Effector memory CD4-positive, alpha-beta T cell (primary cell): ENCODE results near the gene PLP2.

ENCODE experiments used
- DNase-seq, 3 donors: peaks; one replicate each; pipeline ENCODE4 v3.0.0-alpha.2; 2020
- H3K27ac ChIP-seq: 2 replicates; pipeline ENCODE4 v1.7.0; 2013; ENCODE audit warnings: mild to moderate bottlenecking, low read length, moderate library complexity; ENCODE audit not compliant: insufficient read depth, poor library complexity, severe bottlenecking
- H3K27me3 ChIP-seq: replicated peaks from 2 replicates; pipeline ENCODE4 v1.7.0; 2013; ENCODE audit warnings: mild to moderate bottlenecking, low read length; ENCODE audit not compliant: insufficient read depth, control insufficient read depth, poor library complexity, severe bottlenecking
- H3K36me3 ChIP-seq: 2 replicates; pipeline ENCODE4 v1.7.0; 2013; ENCODE audit warnings: mild to moderate bottlenecking, low read length, moderate library complexity; ENCODE audit not compliant: control insufficient read depth, insufficient read depth
- H3K4me1 ChIP-seq: 2 replicates; pipeline ENCODE4 v1.7.0; 2013; ENCODE audit warnings: low read length, mild to moderate bottlenecking; ENCODE audit not compliant: control insufficient read depth, insufficient read depth, poor library complexity, severe bottlenecking
- H3K4me3 ChIP-seq: 2 replicates; pipeline ENCODE4 v1.7.0; 2013; ENCODE audit warnings: low read length, low read depth, mild to moderate bottlenecking; ENCODE audit not compliant: insufficient read depth, poor library complexity, severe bottlenecking
- H3K9me3 ChIP-seq: 2 replicates; pipeline ENCODE4 v1.7.0; 2013; ENCODE audit warnings: mild to moderate bottlenecking, low read length, moderate library complexity; ENCODE audit not compliant: control insufficient read depth

The PLP2 gene

DNA sequence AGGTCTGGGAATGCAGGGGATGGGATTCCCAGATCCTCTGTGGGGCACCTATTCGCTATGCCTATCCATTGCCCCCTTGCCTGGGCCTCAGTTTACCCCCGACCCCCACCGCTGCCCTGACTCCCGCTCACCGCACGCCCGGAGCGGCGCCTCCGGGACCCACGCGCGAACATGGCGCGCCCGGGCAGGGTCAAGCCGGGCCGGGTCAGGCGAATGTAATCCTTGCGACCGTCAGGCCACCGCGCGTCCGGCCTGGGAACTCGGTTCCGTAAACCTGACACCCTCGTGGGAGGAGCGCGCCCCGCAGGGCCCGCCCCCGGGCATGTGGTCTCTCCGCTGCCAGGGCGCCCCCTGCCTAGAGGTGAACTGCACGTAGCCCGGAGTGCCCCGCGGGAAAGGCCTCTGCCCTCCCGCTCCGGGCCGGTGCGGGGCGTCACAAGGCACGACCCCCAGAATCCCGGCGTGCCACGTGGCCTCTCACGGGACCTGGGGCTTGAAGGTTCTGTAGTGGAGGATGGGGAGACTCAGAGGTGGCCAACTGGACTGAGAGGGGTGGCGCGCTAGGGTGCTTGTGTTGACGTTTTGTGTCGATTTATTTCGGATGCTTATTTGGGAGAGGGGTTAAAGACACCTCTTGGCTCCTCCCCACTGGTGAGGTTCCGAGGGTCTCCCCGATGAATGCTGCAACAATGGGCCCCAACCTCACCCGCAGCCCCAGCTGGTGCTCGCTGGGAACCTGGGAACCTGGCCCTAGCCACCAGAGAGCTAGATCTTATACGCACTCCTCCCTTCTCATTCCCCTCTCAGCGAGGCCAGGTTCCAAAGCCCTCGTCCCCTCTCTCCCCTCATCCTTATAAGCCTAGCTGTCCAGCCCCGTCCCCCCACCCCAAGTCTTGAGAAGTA lies 14.7 kb downstream of the PLP2 start, which contains the start of gene PRICKLE3:
Gene PRICKLE3 (minus strand): TSS at position 249 of the 903 bp plus-strand sequence. CDS start 76 bp downstream, at position 173.
- H3K27ac ChIP-seq, result peak within 1 kb of the TSS; percentile 55

DNA sequence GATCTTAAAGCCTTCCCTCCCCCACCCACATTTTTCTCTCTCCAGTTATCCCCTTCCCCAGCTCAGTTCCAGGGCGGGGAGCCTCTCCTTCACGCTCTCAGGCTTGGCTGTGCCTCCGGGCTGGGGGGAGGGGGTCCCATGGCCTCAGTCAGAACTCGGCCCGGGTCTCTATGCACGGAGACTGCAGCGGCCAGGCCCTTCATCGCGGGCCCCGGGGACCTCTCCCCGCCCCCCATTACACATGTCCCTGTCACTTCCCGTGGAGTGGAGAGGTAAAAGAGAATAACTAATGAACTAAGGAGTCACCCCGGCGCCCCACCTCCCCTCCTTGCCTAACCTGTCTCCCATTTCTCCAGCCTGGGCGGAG lies 15.3 kb downstream of the PLP2 start:
- Histone ChIP-seq H3K4me3 (no peak overlapping the region), H3K27ac (no peak overlapping the region), H3K27me3 (no peaks in the 10 kb centered on the region), H3K9me3 (no peaks in the 10 kb centered on the region), H3K36me3 (no peaks in the 10 kb centered on the region), H3K4me1 (no peaks in the 10 kb centered on the region)
- DNase-seq, result no peak

More for the DNA sequence above, 14.7 kb downstream of the PLP2 start, which contains the start of gene PRICKLE3:
- Histone ChIP-seq H3K9me3 (no peaks in the 10 kb centered on the region), H3K4me1 (no peaks in the 10 kb centered on the region), H3K27me3 (no peaks in the 10 kb centered on the region), H3K36me3 (no peaks in the 10 kb centered on the region), H3K4me3 (peak within 1 kb of the TSS; percentile 60)
- DNase-seq, result peak; percentile 47 to 68 (median 55)

DNA sequence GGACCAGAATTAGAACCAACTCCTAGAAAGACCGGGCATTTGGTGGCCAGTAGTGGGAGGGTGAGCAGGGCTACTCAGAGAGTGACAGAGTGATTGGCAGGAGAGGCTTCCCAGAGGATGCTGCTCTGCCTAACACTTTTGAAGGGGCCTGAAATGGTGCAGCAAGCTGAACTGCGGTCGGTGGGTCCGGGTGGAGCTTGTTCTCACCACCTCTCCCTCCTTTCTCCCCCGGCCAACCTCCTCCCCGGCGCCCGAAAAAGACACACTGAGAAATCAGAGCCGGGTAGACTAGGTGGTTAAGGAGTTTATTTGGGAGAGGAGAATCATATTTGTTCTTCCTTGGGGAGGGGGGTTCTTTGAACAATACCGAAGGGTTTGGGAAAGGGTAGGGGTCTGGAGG lies 15.8 kb downstream of the PLP2 start:
- Histone ChIP-seq H3K4me1 (no peaks in the 10 kb centered on the region), H3K27me3 (no peaks in the 10 kb centered on the region), H3K27ac (no peak overlapping the region), H3K4me3 (no peak overlapping the region), H3K9me3 (no peaks in the 10 kb centered on the region), H3K36me3 (no peaks in the 10 kb centered on the region)
- no peak for DNase-seq

DNA sequence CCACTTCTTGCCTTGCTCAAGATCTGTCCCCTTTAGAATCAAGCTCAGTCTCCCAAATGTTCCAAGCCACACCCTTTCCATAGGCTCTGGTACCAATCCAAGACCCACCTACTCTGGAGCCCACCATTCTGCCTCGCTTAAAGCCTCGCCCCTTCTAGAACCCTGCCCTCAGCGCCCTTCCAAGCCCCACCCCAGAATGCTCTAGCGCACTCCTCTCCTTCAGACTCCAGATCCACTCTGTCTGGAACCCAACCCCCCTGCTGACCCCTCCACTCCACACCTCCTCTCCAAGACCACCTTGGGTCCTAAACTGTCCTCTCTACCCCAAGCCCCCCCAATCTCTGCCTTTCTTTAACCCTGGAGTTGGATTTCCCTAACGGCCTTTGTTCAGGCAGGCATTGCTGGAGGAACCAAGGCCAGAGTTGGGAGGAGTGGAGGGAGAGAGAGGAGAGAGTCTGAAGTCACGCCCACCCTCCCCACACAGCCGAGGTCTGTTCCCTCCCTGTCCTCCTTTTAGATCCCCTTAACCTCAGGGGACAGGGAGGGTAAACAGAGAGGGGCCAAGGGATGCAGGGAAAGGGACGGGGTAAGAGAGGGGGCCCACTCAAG lies 16.9 kb downstream of the PLP2 start:
- H3K9me3 ChIP-seq, result no peaks in the 10 kb centered on the region
- no peaks in the 10 kb centered on the region for H3K4me1 ChIP-seq
- DNase-seq, result no peak
- H3K27me3 ChIP-seq, result no peaks in the 10 kb centered on the region
- no peaks in the 10 kb centered on the region for H3K36me3 ChIP-seq
- no peak overlapping the region for H3K27ac ChIP-seq
- H3K4me3 ChIP-seq, result no peak overlapping the region

DNA sequence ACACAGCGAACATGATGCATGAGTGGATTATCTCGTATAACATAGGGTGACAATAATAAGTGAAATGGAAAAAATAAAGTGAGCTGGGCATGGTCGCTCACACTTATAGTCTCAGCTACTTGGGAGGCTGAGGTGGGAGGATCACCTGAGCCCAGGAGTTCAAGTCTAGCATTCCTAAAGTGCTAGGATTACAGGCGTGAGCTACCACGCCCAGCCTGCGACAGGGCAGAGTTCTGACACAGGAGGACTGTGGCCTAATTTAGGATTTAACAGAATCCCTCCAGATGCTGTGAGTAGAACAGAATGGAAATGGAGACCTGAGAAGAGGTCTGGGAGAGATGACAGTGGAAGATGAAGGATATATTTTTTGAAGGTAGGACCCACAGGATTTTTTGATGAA lies 17.9 kb downstream of the PLP2 start:
- Histone ChIP-seq H3K27ac (no peak overlapping the region), H3K36me3 (no peaks in the 10 kb centered on the region), H3K27me3 (no peaks in the 10 kb centered on the region), H3K9me3 (no peaks in the 10 kb centered on the region), H3K4me1 (no peaks in the 10 kb centered on the region), H3K4me3 (no peak overlapping the region)
- no peak for DNase-seq

DNA sequence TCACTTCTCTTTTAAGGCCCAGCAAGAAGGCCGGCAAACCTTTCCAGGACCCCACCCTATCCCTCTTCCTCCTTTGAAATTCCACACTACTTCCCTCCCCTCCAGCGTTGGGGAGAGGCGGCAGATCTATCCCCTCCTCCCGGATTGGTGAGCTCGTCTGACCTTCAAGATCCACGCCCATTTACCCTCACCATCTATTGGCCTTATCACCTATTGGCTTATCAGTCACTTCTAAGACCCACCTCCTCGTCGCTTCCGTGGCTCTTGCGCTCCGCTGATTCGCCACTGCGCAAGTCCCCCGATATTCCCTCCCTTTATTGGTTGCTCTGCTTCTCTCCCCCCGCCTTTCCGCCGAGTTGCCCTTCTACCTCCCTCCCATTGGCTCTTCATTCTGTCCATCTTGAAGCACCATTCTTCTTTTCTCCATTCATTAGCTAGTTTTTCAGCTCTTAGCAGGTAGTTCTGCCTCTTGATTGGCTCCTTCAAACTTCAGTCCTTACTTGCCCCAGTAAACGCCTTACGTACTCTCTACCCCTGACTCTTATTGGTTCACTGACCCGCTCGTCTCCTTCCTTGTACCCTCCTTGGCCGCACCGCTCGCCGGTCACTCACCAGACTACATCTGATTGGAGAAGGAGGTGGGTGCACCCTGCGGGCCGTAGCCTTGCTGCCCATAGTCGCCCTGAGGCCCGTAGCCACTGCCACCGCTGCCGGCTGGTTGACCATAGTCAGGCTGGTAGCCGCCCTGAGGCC lies 19.3 kb downstream of the PLP2 start:
- H3K27ac ChIP-seq, result peak overlapping the region; percentile 79
- H3K27me3 ChIP-seq, result no peaks in the 10 kb centered on the region
- H3K9me3 ChIP-seq, result no peaks in the 10 kb centered on the region
- no peaks in the 10 kb centered on the region for H3K4me1 ChIP-seq
- H3K4me3 ChIP-seq, result peak overlapping the region; percentile 73
- H3K36me3 ChIP-seq, result no peaks in the 10 kb centered on the region
- DNase-seq, result peak; percentile 74 to 83 (median 80)

DNA sequence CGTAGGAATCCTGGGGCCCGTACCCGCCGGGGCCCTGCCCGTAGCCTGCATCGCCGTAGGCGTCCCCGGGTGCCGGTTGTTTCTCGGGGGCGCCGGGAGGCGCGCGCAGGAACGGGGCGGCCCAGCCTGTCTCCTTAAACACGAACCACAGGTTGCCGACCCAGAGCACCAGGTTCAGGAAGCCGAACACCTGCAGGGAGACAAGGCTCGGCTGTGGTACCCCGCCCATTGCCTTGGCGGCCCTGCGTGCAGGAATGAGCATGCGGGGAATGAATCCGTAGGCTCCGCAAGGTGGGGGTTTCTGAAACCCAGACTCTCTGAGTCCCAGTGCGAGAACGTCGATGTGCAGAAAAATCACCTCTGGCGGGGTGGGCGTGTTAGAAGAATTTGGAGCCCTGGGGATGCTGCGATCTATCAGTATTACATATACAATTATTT lies 19.9 kb downstream of the PLP2 start:
- no peak for DNase-seq
- H3K9me3 ChIP-seq, result no peaks in the 10 kb centered on the region
- peak overlapping the region; percentile 79 for H3K27ac ChIP-seq
- no peaks in the 10 kb centered on the region for H3K27me3 ChIP-seq
- H3K36me3 ChIP-seq, result no peaks in the 10 kb centered on the region
- peak overlapping the region; percentile 73 for H3K4me3 ChIP-seq
- H3K4me1 ChIP-seq, result no peaks in the 10 kb centered on the region

DNA sequence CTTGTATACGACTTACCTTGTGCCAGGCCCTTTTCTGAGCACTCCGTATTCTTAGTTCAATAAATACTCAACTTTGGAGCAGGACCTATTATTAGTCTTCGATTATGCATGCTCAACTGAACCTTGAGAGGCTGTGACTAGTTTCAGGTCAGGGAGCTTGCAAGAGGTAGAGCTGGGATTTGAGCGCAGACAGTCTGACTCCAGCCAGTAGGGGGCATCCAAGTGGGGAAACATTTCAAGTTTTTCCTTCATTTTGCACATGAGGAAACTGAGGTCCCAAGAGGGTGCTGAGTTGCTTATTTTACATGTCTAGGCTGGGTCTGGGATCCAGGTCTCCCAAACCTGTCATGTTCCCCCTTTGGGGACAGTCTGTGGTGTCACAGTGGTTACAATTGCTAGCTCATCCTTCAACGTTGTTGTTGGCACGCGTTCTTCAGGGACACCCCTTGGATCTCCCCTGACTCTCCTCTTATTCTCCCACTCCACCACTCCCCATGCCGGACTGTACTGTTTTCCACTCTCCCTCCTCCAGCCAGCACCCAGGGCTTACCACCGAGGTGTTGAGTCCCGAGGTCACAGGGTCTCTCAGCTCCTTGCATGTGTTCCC lies 21.1 kb downstream of the PLP2 start:
- Histone ChIP-seq H3K36me3 (no peaks in the 10 kb centered on the region), H3K9me3 (no peaks in the 10 kb centered on the region), H3K27me3 (no peaks in the 10 kb centered on the region), H3K27ac (no peak overlapping the region), H3K4me1 (no peaks in the 10 kb centered on the region), H3K4me3 (no peak overlapping the region)
- no peak for DNase-seq

DNA sequence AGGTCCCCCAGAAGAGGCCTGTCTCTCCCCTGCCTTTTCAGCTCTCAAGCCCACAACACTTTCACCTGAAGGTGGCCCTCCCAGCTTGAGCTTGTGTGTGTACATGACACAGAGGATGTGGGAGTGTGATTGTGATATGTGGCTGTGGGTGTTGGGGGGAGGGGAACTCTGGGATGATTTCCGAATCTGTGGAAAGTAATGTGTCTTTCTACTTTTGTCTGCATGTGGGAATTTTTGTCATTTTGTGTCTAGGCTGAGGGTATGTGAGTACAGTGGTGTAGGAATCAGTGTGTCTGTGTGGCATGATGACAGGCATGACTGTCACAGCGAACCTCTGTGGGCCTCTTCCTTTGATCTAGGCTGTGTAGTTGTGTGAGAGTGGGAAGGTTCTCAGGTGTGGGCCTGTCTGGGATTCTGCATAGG lies 21.9 kb downstream of the PLP2 start:
- Histone ChIP-seq H3K36me3 (no peaks in the 10 kb centered on the region), H3K4me3 (no peak overlapping the region), H3K27me3 (no peaks in the 10 kb centered on the region), H3K4me1 (no peaks in the 10 kb centered on the region), H3K27ac (no peak overlapping the region), H3K9me3 (no peaks in the 10 kb centered on the region)
- DNase-seq, result no peak
